ENCODE data around the gene GUCY2D.

GUCY2D gene

GRCh38 chr17:7977805-7978204 lies 24.6 kb upstream of the GUCY2D start:
- in situ Hi-C loops (cut with MboI; ENCODE audit: low sequenced_read_pairs, unreplicated experiment) = no loop called here
- DNase-seq (ENCODE audit: low spot score) = no peak
- no peak for TF ChIP-seq CTCF (IDR thresholded peaks at IDR 0.05; ENCODE audit: borderline replicate concordance, control extremely low read depth, extremely low read depth, insufficient read depth, missing control alignments)

GRCh38 chr17:7982173-7982572 lies 20.2 kb upstream of the GUCY2D start:
- no peak for DNase-seq (ENCODE audit: low spot score)
- no peak for TF ChIP-seq CTCF (IDR thresholded peaks at IDR 0.05; ENCODE audit: borderline replicate concordance, control extremely low read depth, extremely low read depth, insufficient read depth, missing control alignments)
- in situ Hi-C loops (cut with MboI; ENCODE audit: low sequenced_read_pairs, unreplicated experiment) = no loop called here

- DNase-seq (ENCODE audit: low spot score) = no peak
- TF ChIP-seq CTCF (IDR thresholded peaks at IDR 0.05; ENCODE audit: borderline replicate concordance, control extremely low read depth, extremely low read depth, insufficient read depth, missing control alignments) = peak; percentile 26
- in situ Hi-C loops (cut with MboI; ENCODE audit: low sequenced_read_pairs, unreplicated experiment) = no loop called here
Measured at GRCh38 chr17:7982666-7983065, 19.7 kb upstream of the GUCY2D start.

GRCh38 chr17:7984904-7985303 lies 17.5 kb upstream of the GUCY2D start:
- no peak for DNase-seq (ENCODE audit: low spot score)
- TF ChIP-seq CTCF (IDR thresholded peaks at IDR 0.05; ENCODE audit: borderline replicate concordance, control extremely low read depth, extremely low read depth, insufficient read depth, missing control alignments) = no peak
- in situ Hi-C loops (cut with MboI; ENCODE audit: low sequenced_read_pairs, unreplicated experiment) = loop anchor here (5.0 kb wide), 1 partner anchor 73 kb away; no protein-coding TSS in a partner anchor

- DNase-seq (ENCODE audit: low spot score) = no peak
- TF ChIP-seq CTCF (IDR thresholded peaks at IDR 0.05; ENCODE audit: borderline replicate concordance, control extremely low read depth, extremely low read depth, insufficient read depth, missing control alignments) = no peak
- in situ Hi-C loops (cut with MboI; ENCODE audit: low sequenced_read_pairs, unreplicated experiment) = loop anchor here (5.0 kb wide), 1 partner anchor 75 kb away; no protein-coding TSS in a partner anchor
Measured at GRCh38 chr17:7987112-7987893, 15.1 kb upstream of the GUCY2D start.

GRCh38 chr17:7988750-7989178 lies 13.7 kb upstream of the GUCY2D start:
- in situ Hi-C loops (cut with MboI; ENCODE audit: low sequenced_read_pairs, unreplicated experiment) = loop anchor here (5.0 kb wide), 1 partner anchor 76 kb away; no protein-coding TSS in a partner anchor

More at GRCh38 chr17:7988750-7989178, 13.7 kb upstream of the GUCY2D start:
- peak; percentile 21 for TF ChIP-seq CTCF (IDR thresholded peaks at IDR 0.05; ENCODE audit: borderline replicate concordance, control extremely low read depth, extremely low read depth, insufficient read depth, missing control alignments)
- DNase-seq (ENCODE audit: low spot score) = peak; percentile 79
